SKM-1 (cell line): Measurements from ENCODE around the gene CNTF.
"Not testable (repeated sequence)": the region's sequence is repeated elsewhere in the genome, so short reads cannot be mapped to it uniquely, and the experiment has no call there.

Experiments used
- DNase-seq: peaks from one replicate; lab custom pipeline; 2025; ENCODE audit not compliant: unreplicated experiment; lab: John Stamatoyannopoulos, UW

Gene CNTF

GRCh38 chr11:58622344-58622743 is at the start of gene CNTF:
Gene CNTF (plus strand): TSS chr11:58622665. CDS start chr11:58622753, 88 bp downstream.
- no peak for DNase-seq

- DNase-seq = not testable (repeated sequence)
Observed at GRCh38 chr11:58572906-58573305, 49.6 kb upstream of the CNTF start.

- DNase-seq = no peak
Observed at GRCh38 chr11:58573451-58574104, 48.9 kb upstream of the CNTF start.

GRCh38 chr11:58574881-58575280 is 47.6 kb upstream of the CNTF start:
- no peak for DNase-seq

- peak; percentile 86 for DNase-seq
Observed at GRCh38 chr11:58575377-58576020, 47.0 kb upstream of the CNTF start, which contains the start of gene LPXN. Gene LPXN (minus strand): TSS chr11:58575856. CDS start chr11:58575772, 84 bp downstream.

GRCh38 chr11:58576887-58577471 is 45.5 kb upstream of the CNTF start:
- DNase-seq = no peak

- DNase-seq = peak; percentile 78
Observed at GRCh38 chr11:58577555-58578135, 44.8 kb upstream of the CNTF start.

- peak; percentile 99 for DNase-seq
Observed at GRCh38 chr11:58578136-58578634, 44.3 kb upstream of the CNTF start.

- peak; percentile 92 for DNase-seq
Observed at GRCh38 chr11:58578635-58579191, 43.8 kb upstream of the CNTF start, which contains the start of gene ZFP91. Gene ZFP91 (plus strand): TSS chr11:58579063. CDS start chr11:58579282, 219 bp downstream.

- DNase-seq = peak; percentile 86
Observed at GRCh38 chr11:58579192-58580129, 43.0 kb upstream of the CNTF start.

GRCh38 chr11:58580311-58580710 is 42.2 kb upstream of the CNTF start:
- DNase-seq = no peak

GRCh38 chr11:58582437-58582836 is 40.0 kb upstream of the CNTF start:
- DNase-seq = no peak

GRCh38 chr11:58586998-58587397 is 35.5 kb upstream of the CNTF start:
- DNase-seq = no peak

- no peak for DNase-seq
Observed at GRCh38 chr11:58591659-58592058, 30.8 kb upstream of the CNTF start.

- DNase-seq = no peak
Observed at GRCh38 chr11:58592760-58593472, 29.5 kb upstream of the CNTF start.

GRCh38 chr11:58594826-58595225 is 27.6 kb upstream of the CNTF start:
- no peak for DNase-seq

GRCh38 chr11:58596621-58597020 is 25.8 kb upstream of the CNTF start:
- DNase-seq = no peak

GRCh38 chr11:58597486-58598144 is 24.9 kb upstream of the CNTF start:
- DNase-seq = no peak

GRCh38 chr11:58600510-58600909 is 22.0 kb upstream of the CNTF start:
- DNase-seq = no peak
